Ishikawa (cell line): ENCODE measurements around the gene BGLAP.

Source experiments
- CEBPB ChIP-seq: IDR thresholded peaks from 2 replicates; pipeline ENCODE4 v1.6.1; 2012
- CREB1 ChIP-seq: IDR thresholded peaks from 2 replicates; pipeline ENCODE4 v1.6.1; 2012; ENCODE audit warnings: low read depth
- EGR1 ChIP-seq: IDR thresholded peaks from 2 replicates; pipeline ENCODE4 v1.6.1; 2012
- EP300 ChIP-seq: IDR thresholded peaks from 2 replicates; pipeline ENCODE4 v1.6.1; 2012; ENCODE audit warnings: borderline replicate concordance
- FOXM1 ChIP-seq: IDR thresholded peaks from 2 replicates; pipeline ENCODE4 v1.6.1; 2012; ENCODE audit warnings: low read depth, borderline replicate concordance
- NFIC ChIP-seq: IDR thresholded peaks from 2 replicates; pipeline ENCODE4 v1.6.1; 2012
- RAD21 ChIP-seq: IDR thresholded peaks from 2 replicates; pipeline ENCODE4 v1.6.1; 2012; ENCODE audit warnings: low read depth
- REST ChIP-seq: IDR thresholded peaks from 2 replicates; pipeline ENCODE4 v1.6.1; 2012; ENCODE audit warnings: low read depth, mild to moderate bottlenecking
- TEAD4 ChIP-seq: IDR thresholded peaks from 2 replicates; pipeline ENCODE4 v1.6.1; 2012
- YY1 ChIP-seq: IDR thresholded peaks from 2 replicates; pipeline ENCODE4 v1.6.1; 2012; ENCODE audit warnings: low read depth
- ZBTB7A ChIP-seq: IDR thresholded peaks from 2 replicates; pipeline ENCODE4 v1.6.1; 2012; ENCODE audit warnings: low read depth

GRCh38 chr1:156289857-156290256 is 47.9 kb downstream of the BGLAP start:
- no peak for TF ChIP-seq REST
- no peak for TF ChIP-seq RAD21
- no peak for TF ChIP-seq FOXM1
- no peak for TF ChIP-seq NFIC
- no peak for TF ChIP-seq EGR1
- no peak for TF ChIP-seq ZBTB7A
- TF ChIP-seq CEBPB, result no peak
- TF ChIP-seq EP300, result no peak
- no peak for TF ChIP-seq YY1
- no peak for TF ChIP-seq TEAD4
- TF ChIP-seq CREB1, result no peak
